Chondrocyte (in vitro differentiated cells): ENCODE data around the gene MYH10. TPM values are rescaled to one million over a fixed set of nuclear protein-coding genes. Genes with fewer than 3 reads are reported as not detected.

Source experiments
- DNase-seq: peaks from one replicate; pipeline ENCODE4 v3.0.0; 2021; ENCODE audit warnings: mixed read lengths, low spot score
- H3K27ac Mint-ChIP-seq: one replicate; pipeline ENCODE4 v1.8.0; 2021; ENCODE audit warnings: mild to moderate bottlenecking, moderate library complexity, mixed read lengths; ENCODE audit not compliant: unreplicated experiment
- H3K27me3 Mint-ChIP-seq: 2 replicates; pipeline ENCODE4 v1.8.0; 2021; ENCODE audit warnings: low read depth, mixed read lengths
- H3K36me3 Mint-ChIP-seq: 2 replicates; pipeline ENCODE4 v1.8.0; 2021; ENCODE audit warnings: low read depth, mixed read lengths
- H3K4me1 Mint-ChIP-seq: 2 replicates; pipeline ENCODE4 v1.8.0; 2021; ENCODE audit warnings: low read depth, mild to moderate bottlenecking, mixed read lengths
- H3K4me3 Mint-ChIP-seq: one replicate; pipeline ENCODE4 v1.8.0; 2021; ENCODE audit warnings: mild to moderate bottlenecking, moderate library complexity, mixed read lengths; ENCODE audit not compliant: unreplicated experiment
- H3K9me3 Mint-ChIP-seq: 2 replicates; pipeline ENCODE4 v1.8.0; 2021; ENCODE audit warnings: low read depth, mixed read lengths
- total RNA-seq: library from RNA; stranded (reverse); gene quantifications from 3 replicates; pipeline ENCODE4 v1.2.1, GENCODE V29; 2021
- TF ChIP-seq, protein P1 (sequence below): fragments of 200-600 bp; sonication (generic); IDR thresholded peaks from 2 replicates; pipeline ENCODE4 v1.5.0; 2021; ENCODE audit warnings: antibody characterized with exemption, mild to moderate bottlenecking, moderate library complexity

The MYH10 gene
- total RNA-seq, 1 donor from 2014 or later: 296 TPM

DNA sequence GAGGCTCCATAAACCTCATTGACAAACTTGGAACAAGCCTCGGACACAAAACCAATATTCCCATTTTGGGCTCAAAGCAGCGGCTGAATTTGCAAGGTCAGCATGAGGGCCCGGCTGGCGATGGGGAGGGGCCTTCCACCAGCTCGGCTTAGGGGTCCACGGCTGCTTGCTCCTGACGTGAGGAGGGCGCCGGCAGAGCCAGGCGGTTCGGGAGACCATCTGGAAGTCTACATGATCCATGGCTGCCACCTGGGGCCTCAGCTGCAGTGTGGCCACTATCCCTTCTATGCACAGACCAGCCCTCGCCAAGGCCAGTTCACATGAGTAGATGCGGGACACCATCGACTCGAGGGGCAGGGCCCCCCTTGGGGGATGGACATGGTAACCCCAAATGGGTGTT is 155.7 kb downstream of the MYH10 start:
- H3K36me3 Mint-ChIP-seq: peaks cover 46% of the 10 kb centered on the region

DNA sequence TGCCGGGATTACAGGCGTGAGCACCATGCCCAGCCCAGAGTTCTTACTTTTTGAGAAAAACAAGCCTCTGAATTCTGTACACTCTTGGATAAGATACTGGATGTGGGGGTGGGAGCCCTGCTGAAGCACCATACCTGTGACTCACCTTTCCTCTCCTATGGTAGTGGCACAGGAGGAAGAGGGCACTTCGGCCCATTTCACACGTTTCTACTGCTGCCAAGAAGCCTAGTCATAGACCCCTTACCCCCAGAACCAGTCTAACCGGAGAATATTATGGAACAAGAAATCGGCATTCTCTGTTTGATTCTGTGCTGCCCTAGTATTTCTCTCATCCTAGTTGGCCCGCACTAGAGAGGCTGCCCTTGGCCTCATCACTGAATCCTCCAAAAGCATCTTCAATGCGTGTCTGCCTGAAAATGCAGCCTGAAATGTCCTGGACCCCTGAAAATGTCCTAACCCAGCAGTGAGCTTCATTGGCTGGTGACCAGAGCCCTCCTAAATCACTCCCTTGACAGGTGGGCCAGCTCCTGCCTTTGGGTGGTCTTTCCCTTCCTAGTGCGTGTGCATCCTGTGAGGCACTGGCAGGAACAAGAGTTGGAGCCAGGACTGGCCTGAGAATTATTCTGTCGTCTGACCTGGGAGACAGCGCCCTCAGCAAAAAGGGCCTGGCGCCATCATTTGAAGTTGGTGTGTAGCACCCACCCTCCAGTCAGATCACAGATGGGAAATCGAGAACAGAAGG is 156.9 kb downstream of the MYH10 start:
- Mint-ChIP-seq H3K27me3 (no peaks in the 10 kb centered on the region), H3K4me1 (no peaks in the 10 kb centered on the region), H3K4me3 (no peak overlapping the region), H3K36me3 (peaks cover 40% of the 10 kb centered on the region), H3K9me3 (no peaks in the 10 kb centered on the region), H3K27ac (peak overlapping the region; percentile 54)
- no peak for DNase-seq
- TF ChIP-seq, protein P1, sequence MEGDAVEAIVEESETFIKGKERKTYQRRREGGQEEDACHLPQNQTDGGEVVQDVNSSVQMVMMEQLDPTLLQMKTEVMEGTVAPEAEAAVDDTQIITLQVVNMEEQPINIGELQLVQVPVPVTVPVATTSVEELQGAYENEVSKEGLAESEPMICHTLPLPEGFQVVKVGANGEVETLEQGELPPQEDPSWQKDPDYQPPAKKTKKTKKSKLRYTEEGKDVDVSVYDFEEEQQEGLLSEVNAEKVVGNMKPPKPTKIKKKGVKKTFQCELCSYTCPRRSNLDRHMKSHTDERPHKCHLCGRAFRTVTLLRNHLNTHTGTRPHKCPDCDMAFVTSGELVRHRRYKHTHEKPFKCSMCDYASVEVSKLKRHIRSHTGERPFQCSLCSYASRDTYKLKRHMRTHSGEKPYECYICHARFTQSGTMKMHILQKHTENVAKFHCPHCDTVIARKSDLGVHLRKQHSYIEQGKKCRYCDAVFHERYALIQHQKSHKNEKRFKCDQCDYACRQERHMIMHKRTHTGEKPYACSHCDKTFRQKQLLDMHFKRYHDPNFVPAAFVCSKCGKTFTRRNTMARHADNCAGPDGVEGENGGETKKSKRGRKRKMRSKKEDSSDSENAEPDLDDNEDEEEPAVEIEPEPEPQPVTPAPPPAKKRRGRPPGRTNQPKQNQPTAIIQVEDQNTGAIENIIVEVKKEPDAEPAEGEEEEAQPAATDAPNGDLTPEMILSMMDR: no peak

More for the DNA sequence above, 155.7 kb downstream of the MYH10 start:
- Mint-ChIP-seq H3K27ac (peak overlapping the region; percentile 8), H3K27me3 (no peaks in the 10 kb centered on the region), H3K4me3 (no peak overlapping the region), H3K4me1 (no peaks in the 10 kb centered on the region), H3K9me3 (no peaks in the 10 kb centered on the region)
- TF ChIP-seq, protein P1: no peak
- DNase-seq: no peak

DNA sequence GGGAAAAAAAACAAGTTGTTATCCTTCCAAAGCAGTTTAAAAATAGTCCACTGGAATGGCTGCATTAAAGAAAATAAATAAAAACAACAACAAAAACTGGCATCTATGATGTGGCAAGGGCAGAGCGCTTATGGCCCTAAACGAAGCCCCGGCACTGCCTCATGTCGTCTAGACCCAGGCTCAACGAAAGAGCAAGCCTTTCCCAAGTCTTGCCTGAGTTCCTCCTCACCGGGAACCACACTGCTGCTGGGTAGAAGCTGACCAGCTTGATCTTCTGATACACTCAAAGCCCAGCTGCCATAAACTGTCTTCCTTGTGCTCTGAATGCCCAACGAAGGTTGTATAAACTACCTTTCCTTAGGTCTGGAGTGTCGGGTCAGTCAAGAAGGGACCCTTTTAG is 157.9 kb downstream of the MYH10 start:
- TF ChIP-seq, protein P1: no peak
- H3K27ac Mint-ChIP-seq: peak overlapping the region; percentile 45
- peaks cover 42% of the 10 kb centered on the region for H3K36me3 Mint-ChIP-seq
- no peaks in the 10 kb centered on the region for H3K27me3 Mint-ChIP-seq
- DNase-seq: no peak
- no peaks in the 10 kb centered on the region for H3K9me3 Mint-ChIP-seq
- H3K4me1 Mint-ChIP-seq: no peaks in the 10 kb centered on the region
- no peak overlapping the region for H3K4me3 Mint-ChIP-seq

DNA sequence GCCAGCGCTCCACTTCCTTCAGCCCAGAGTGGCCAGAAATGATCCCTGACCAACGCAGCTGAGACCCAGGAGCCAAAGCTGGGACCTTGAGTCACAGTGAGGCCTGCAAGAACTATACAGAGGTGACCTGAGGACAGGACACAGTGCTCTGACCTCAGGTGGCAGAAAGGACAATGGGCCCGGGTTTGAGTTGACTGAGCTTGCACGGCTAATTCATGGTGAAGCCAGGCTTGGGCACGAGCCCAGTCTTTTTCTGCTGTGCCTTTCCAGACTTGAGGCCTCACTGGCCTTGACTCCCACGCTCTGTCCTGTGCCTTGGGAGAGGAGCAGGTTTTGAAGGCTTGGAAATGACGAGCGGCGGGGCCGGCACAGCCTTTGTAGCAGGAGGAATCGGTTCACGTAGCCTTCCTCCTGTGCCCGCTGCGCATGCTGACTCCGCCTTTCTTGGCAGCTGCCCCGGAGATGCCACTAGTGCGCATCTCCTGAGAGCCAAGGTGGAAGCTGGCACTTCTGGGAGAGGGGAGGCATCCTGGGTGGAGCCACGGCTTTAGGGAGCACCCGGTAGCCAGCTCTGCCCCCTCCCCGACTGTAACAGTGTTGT is 160.0 kb downstream of the MYH10 start:
- TF ChIP-seq, protein P1: no peak
- DNase-seq: no peak
- Mint-ChIP-seq H3K9me3 (no peaks in the 10 kb centered on the region), H3K27me3 (no peaks in the 10 kb centered on the region), H3K4me1 (peaks cover 15% of the 10 kb centered on the region), H3K27ac (peak overlapping the region; percentile 59), H3K36me3 (peaks cover 40% of the 10 kb centered on the region), H3K4me3 (no peak overlapping the region)

DNA sequence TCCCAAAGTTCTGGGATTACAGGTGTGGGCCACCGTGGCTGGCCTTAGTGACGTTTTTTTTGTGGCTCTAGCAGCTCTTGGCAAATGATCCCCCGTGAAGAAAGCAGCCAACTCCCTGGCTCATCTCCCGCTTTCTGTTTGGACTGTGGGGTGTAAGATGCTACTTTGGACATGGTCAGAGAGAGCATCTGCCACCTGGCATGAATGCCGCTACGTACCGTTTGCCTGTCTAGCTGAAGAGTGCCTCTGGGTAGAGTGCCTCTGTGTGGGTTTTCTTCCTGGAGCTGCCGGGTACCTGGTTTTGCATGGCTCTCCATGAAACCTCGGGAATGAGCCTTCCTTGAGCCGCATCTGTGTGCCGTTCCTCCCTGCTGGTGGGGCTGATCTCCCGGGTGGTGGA is 160.6 kb downstream of the MYH10 start:
- Mint-ChIP-seq H3K4me3 (no peak overlapping the region), H3K27me3 (no peaks in the 10 kb centered on the region), H3K36me3 (peaks cover 34% of the 10 kb centered on the region), H3K4me1 (peaks cover 21% of the 10 kb centered on the region), H3K9me3 (no peaks in the 10 kb centered on the region), H3K27ac (peak overlapping the region; percentile 59)
- no peak for DNase-seq
- TF ChIP-seq, protein P1: no peak
